Measurements from ENCODE around the gene RELN. TPM values are rescaled to one million over a fixed set of nuclear protein-coding genes. Genes with fewer than 3 reads are reported as not detected.

Gene RELN
- polyA plus RNA-seq, 1 donor (not counting 4 experiments of a cell fraction or from before 2014, with no cell fraction given) = not detected

- no peak overlapping the region for H3K27ac ChIP-seq (ENCODE audit: control insufficient read depth, insufficient read depth, low read length)
- no peaks in the 10 kb centered on the region for H3K9me1 ChIP-seq (ENCODE audit: control insufficient read depth, extremely low read depth, insufficient read depth, low read length)
- FAIRE-seq = no peak
- dilution Hi-C loops (cut with MboI; ENCODE audit: extremely low pct_ligation_motif_present, low sequenced_read_pairs) = no loop called here
- H3K4me2 ChIP-seq (ENCODE audit: control insufficient read depth, extremely low read depth, insufficient read depth, low read depth, low read length) = no peak overlapping the region
- TF ChIP-seq EZH2 (IDR thresholded peaks at IDR 0.05; ENCODE audit: low read length) (no peak), CTCF (optimal IDR thresholded peaks at IDR 0.05 in 1 of 3, IDR thresholded peaks at IDR 0.05 in 1 of 3, conservative IDR thresholded peaks at IDR 0.05 in 1 of 3; ENCODE audit: extremely low read depth in 1 of 3, insufficient read depth in 2 of 3, low read length in 3 of 3) (no peak)
- H4K20me1 ChIP-seq (ENCODE audit: control insufficient read depth, extremely low read depth, insufficient read depth, low read length) = no peaks in the 10 kb centered on the region
- no peaks in the 10 kb centered on the region for H3K36me3 ChIP-seq (ENCODE audit: control insufficient read depth in 2 of 2, extremely low read depth in 1 of 2, insufficient read depth in 2 of 2, low read length in 2 of 2)
- H3K9ac ChIP-seq (ENCODE audit: control insufficient read depth, extremely low read depth, insufficient read depth, low read length) = no peak overlapping the region
- no peak for DNase-seq (ENCODE audit: low read depth, low spot score)
- no peak overlapping the region for H2AFZ ChIP-seq (ENCODE audit: control insufficient read depth, low read length)
- H3K4me1 ChIP-seq (ENCODE audit: control insufficient read depth, extremely low read depth, insufficient read depth, low read length) = no peaks in the 10 kb centered on the region
- H3K27me3 ChIP-seq (ENCODE audit: control insufficient read depth, extremely low read depth, insufficient read depth, low read length) = no peaks in the 10 kb centered on the region
- no peaks in the 10 kb centered on the region for H3K9me3 ChIP-seq (ENCODE audit: control insufficient read depth, low read depth, low read length)
- no peak overlapping the region for H3K4me3 ChIP-seq (ENCODE audit: control insufficient read depth in 2 of 3, extremely low read depth in 1 of 3, insufficient read depth in 2 of 3, low read depth in 1 of 3, low read length in 3 of 3)
- H3K79me2 ChIP-seq (ENCODE audit: control insufficient read depth, insufficient read depth, low read length) = no peaks in the 10 kb centered on the region
Measured at GRCh38 chr7:103609778-103610177, 379.7 kb downstream of the RELN start.

GRCh38 chr7:103605640-103606039 lies 383.8 kb downstream of the RELN start:
- H4K20me1 ChIP-seq (ENCODE audit: control insufficient read depth, extremely low read depth, insufficient read depth, low read length) = no peaks in the 10 kb centered on the region
- no peaks in the 10 kb centered on the region for H3K36me3 ChIP-seq (ENCODE audit: control insufficient read depth in 2 of 2, extremely low read depth in 1 of 2, insufficient read depth in 2 of 2, low read length in 2 of 2)
- H3K9me1 ChIP-seq (ENCODE audit: control insufficient read depth, extremely low read depth, insufficient read depth, low read length) = no peaks in the 10 kb centered on the region
- no peak overlapping the region for H3K9ac ChIP-seq (ENCODE audit: control insufficient read depth, extremely low read depth, insufficient read depth, low read length)
- no peak for DNase-seq (ENCODE audit: low read depth, low spot score)
- no peaks in the 10 kb centered on the region for H3K27me3 ChIP-seq (ENCODE audit: control insufficient read depth, extremely low read depth, insufficient read depth, low read length)
- H3K4me2 ChIP-seq (ENCODE audit: control insufficient read depth, extremely low read depth, insufficient read depth, low read depth, low read length) = no peak overlapping the region
- no peaks in the 10 kb centered on the region for H3K9me3 ChIP-seq (ENCODE audit: control insufficient read depth, low read depth, low read length)
- TF ChIP-seq CTCF (optimal IDR thresholded peaks at IDR 0.05 in 1 of 3, IDR thresholded peaks at IDR 0.05 in 1 of 3, conservative IDR thresholded peaks at IDR 0.05 in 1 of 3; ENCODE audit: extremely low read depth in 1 of 3, insufficient read depth in 2 of 3, low read length in 3 of 3) = no peak
- TF ChIP-seq EZH2 (IDR thresholded peaks at IDR 0.05; ENCODE audit: low read length) = no peak
- no peak overlapping the region for H3K4me3 ChIP-seq (ENCODE audit: control insufficient read depth in 2 of 3, extremely low read depth in 1 of 3, insufficient read depth in 2 of 3, low read depth in 1 of 3, low read length in 3 of 3)
- no peaks in the 10 kb centered on the region for H3K79me2 ChIP-seq (ENCODE audit: control insufficient read depth, insufficient read depth, low read length)
- dilution Hi-C loops (cut with MboI; ENCODE audit: extremely low pct_ligation_motif_present, low sequenced_read_pairs) = no loop called here
- no peak overlapping the region for H3K27ac ChIP-seq (ENCODE audit: control insufficient read depth, insufficient read depth, low read length)
- no peaks in the 10 kb centered on the region for H3K4me1 ChIP-seq (ENCODE audit: control insufficient read depth, extremely low read depth, insufficient read depth, low read length)
- FAIRE-seq = no peak
- H2AFZ ChIP-seq (ENCODE audit: control insufficient read depth, low read length) = no peak overlapping the region

Measured in keratinocyte (primary cell).